ENCODE results near the gene FAM171A1.

DNA sequence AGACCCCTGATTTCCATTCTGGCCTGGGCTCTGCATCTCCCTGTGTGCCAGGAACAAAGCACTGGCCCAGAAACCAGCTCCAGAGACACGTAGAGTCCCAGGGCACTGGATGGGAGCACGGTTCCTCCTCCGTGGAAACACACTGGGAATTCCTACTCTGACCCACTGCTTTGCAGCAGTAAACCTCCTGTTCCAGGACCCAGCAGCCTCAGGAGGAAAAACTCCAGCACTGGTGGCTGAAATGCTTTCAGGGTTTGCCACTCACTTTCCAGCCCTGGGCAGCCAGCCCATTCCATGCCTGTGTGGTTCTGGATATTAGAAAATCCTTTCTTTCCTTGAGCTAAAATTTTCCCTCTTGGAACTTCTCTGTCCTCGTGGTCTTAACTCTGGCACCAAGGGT, 58.0 kb downstream of the FAM171A1 start:
- no peak for TF ChIP-seq YY1 (IDR thresholded peaks at IDR 0.05; ENCODE audit: low read depth)
- TF ChIP-seq, protein P1, sequence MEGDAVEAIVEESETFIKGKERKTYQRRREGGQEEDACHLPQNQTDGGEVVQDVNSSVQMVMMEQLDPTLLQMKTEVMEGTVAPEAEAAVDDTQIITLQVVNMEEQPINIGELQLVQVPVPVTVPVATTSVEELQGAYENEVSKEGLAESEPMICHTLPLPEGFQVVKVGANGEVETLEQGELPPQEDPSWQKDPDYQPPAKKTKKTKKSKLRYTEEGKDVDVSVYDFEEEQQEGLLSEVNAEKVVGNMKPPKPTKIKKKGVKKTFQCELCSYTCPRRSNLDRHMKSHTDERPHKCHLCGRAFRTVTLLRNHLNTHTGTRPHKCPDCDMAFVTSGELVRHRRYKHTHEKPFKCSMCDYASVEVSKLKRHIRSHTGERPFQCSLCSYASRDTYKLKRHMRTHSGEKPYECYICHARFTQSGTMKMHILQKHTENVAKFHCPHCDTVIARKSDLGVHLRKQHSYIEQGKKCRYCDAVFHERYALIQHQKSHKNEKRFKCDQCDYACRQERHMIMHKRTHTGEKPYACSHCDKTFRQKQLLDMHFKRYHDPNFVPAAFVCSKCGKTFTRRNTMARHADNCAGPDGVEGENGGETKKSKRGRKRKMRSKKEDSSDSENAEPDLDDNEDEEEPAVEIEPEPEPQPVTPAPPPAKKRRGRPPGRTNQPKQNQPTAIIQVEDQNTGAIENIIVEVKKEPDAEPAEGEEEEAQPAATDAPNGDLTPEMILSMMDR (IDR thresholded peaks at IDR 0.05) = no peak
